DMS114 treated with DMSO at 0.1 percent for 48 hours (cell line): ENCODE data around the gene FXYD1.

Source experiments
- DNase-seq: peaks from one replicate; lab custom pipeline; 2025; ENCODE audit not compliant: unreplicated experiment; lab: John Stamatoyannopoulos, UW

FXYD1 gene

DNA sequence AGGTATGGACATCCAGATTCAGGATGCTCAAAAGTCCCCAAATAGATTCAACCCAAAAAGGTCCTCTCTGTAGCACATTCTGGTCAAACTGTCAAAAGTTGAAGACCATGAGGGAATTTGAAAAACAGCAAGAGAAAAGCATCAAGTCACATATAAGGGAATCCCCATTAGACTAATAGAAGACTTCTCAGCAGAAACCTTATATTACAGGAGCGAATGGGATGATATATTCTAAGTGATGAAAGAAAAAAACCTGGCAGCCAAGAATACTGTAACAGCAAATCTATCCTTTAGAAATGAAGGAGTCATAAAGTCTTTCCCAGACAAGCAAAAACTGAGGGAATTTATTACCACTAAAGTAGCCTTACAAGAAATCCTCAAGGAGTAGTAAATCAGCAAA is 45.6 kb downstream of the FXYD1 start:
- no peak for DNase-seq

DNA sequence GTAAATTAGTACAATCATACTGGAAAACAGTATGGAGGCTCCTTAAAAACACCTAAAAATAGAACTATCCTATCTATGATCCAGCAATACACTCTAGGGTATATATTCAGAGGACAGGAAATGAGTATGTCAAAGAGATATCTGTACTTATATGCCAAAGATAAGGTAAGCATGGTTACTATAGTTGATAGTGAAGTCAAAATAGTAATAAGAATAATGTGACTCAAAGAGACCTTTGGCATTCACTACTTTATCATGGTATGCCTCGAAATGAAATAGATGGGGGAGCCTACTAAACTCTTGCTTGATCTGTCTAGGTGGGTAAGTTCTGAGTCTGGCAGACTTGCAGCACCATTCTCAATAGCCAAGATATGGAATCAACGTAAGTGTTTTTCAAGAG is 46.3 kb downstream of the FXYD1 start:
- DNase-seq: no peak
